Endothelial cell (in vitro differentiated cells): ENCODE results near the gene LTC4S. TPM values are rescaled to one million over a fixed set of nuclear protein-coding genes. Genes with fewer than 3 reads are reported as not detected.

Source experiments
- DNase-seq: peaks from one replicate; pipeline ENCODE4 v3.0.0; 2021; ENCODE audit warnings: low spot score
- H3K27ac Mint-ChIP-seq: one replicate; pipeline ENCODE4 v1.8.0; 2021; ENCODE audit warnings: mixed read lengths, inconsistent platforms; ENCODE audit not compliant: unreplicated experiment
- H3K27me3 Mint-ChIP-seq: one replicate; pipeline ENCODE4 v1.8.0; 2021; ENCODE audit warnings: mild to moderate bottlenecking, moderate library complexity, mixed read lengths, inconsistent platforms; ENCODE audit not compliant: unreplicated experiment
- H3K36me3 Mint-ChIP-seq: one replicate; pipeline ENCODE4 v1.8.0; 2021; ENCODE audit warnings: mild to moderate bottlenecking, low read depth, mixed read lengths, inconsistent platforms; ENCODE audit not compliant: unreplicated experiment
- H3K4me1 Mint-ChIP-seq: one replicate; pipeline ENCODE4 v1.8.0; 2021; ENCODE audit warnings: mild to moderate bottlenecking, mixed read lengths, inconsistent platforms; ENCODE audit not compliant: unreplicated experiment
- H3K4me3 Mint-ChIP-seq: one replicate; pipeline ENCODE4 v1.8.0; 2021; ENCODE audit warnings: mild to moderate bottlenecking, mixed read lengths, inconsistent platforms; ENCODE audit not compliant: unreplicated experiment
- H3K9me3 Mint-ChIP-seq: one replicate; pipeline ENCODE4 v1.8.0; 2021; ENCODE audit warnings: mixed read lengths, inconsistent platforms; ENCODE audit not compliant: unreplicated experiment
- total RNA-seq: library from RNA; stranded (reverse); fragmentation: NEBNext Ultra II Directional; extraction: Animal tissue kit (Norgen Biotek cat#: 25700); gene quantifications from one replicate; pipeline ENCODE4 v1.2.1, GENCODE V29; 2021; ENCODE audit not compliant: unreplicated experiment
- TF ChIP-seq, protein P1 (sequence below): fragments of 200-600 bp; sonication (generic); IDR thresholded peaks from one replicate; pipeline ENCODE4 v1.5.0; 2021; ENCODE audit warnings: antibody characterized with exemption; ENCODE audit not compliant: unreplicated experiment

Gene LTC4S
- total RNA-seq, 1 donor from 2014 or later: 1.0 TPM

DNA sequence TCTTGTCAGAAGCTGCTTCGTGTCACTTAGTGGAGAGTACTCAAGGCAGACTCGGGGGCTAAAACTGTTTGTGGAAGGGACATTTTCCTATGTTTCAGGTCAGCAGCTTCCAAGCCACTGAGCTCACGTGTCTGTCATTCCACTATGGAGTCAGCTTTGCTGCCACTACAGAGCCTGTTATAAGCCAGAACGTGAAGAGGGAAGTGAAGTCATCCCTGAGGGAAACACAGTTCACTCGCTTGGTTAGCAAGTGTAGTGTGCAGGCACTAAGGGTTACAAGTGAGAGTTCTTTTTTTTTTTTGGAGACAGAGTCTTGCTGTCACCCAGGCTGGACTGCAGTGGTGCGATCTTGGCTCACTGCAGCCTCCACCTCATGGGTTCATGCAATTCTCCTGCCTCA lies 24.5 kb upstream of the LTC4S start:
- TF ChIP-seq, protein P1, sequence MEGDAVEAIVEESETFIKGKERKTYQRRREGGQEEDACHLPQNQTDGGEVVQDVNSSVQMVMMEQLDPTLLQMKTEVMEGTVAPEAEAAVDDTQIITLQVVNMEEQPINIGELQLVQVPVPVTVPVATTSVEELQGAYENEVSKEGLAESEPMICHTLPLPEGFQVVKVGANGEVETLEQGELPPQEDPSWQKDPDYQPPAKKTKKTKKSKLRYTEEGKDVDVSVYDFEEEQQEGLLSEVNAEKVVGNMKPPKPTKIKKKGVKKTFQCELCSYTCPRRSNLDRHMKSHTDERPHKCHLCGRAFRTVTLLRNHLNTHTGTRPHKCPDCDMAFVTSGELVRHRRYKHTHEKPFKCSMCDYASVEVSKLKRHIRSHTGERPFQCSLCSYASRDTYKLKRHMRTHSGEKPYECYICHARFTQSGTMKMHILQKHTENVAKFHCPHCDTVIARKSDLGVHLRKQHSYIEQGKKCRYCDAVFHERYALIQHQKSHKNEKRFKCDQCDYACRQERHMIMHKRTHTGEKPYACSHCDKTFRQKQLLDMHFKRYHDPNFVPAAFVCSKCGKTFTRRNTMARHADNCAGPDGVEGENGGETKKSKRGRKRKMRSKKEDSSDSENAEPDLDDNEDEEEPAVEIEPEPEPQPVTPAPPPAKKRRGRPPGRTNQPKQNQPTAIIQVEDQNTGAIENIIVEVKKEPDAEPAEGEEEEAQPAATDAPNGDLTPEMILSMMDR: no peak
- H3K4me3 Mint-ChIP-seq: no peak overlapping the region
- no peaks in the 10 kb centered on the region for H3K9me3 Mint-ChIP-seq
- peaks cover 7% of the 10 kb centered on the region for H3K4me1 Mint-ChIP-seq
- H3K27ac Mint-ChIP-seq: peak overlapping the region; percentile 61
- H3K27me3 Mint-ChIP-seq: peaks cover 3% of the 10 kb centered on the region
- DNase-seq: no peak
- H3K36me3 Mint-ChIP-seq: peaks cover 45% of the 10 kb centered on the region

DNA sequence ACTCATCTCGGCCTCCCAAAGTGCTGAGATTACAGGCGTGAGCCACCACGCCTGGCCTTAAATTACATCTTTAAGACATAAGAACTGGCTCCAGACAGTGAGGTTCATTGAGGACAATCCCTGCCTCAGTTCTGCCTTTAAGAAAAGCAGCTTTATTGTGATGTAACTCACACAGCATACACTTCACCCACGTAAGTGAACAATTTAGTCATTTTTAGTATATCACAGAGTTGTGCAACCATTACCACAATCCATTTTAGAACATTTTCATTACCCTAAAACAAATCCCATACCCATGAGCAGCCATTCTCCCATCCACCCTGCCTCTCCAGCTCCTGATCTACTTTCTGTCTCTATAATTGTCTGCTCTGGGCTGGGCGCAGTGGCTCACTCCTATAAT lies 24.0 kb upstream of the LTC4S start:
- DNase-seq: no peak
- Mint-ChIP-seq H3K27ac (peak overlapping the region; percentile 48), H3K4me3 (no peak overlapping the region), H3K4me1 (peaks cover 7% of the 10 kb centered on the region), H3K27me3 (peaks cover 3% of the 10 kb centered on the region), H3K36me3 (peaks cover 45% of the 10 kb centered on the region), H3K9me3 (no peaks in the 10 kb centered on the region)
- TF ChIP-seq, protein P1: no peak

DNA sequence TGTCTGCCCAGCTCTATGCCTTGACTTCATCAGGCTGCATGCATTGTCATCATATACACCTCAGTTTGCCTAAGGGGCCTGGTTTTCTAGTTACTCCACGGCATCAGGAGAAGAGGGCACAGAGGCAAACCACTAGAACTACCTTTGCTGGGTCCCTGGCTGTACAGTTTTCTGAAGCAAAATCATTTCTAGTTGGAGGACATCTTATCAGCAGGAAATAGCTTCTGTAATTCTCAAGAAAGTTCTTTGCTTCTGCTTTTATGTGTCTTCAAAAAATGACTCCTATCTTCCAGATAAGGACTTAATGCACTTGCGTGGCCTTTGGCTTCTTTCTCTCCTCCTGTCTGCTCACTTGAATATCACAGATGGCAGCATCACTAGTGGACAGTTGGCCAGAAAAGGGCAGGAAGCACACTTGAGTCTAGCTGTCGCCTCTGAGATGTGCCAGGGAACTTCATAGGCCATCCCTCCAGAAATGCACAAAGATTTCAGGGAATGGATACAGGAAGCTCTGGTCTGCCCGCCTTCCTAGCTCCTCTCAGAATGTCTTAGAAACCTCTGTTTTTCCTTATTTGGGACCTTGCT lies 22.4 kb upstream of the LTC4S start:
- Mint-ChIP-seq H3K27ac (no peak overlapping the region), H3K4me3 (no peak overlapping the region), H3K27me3 (peaks cover 3% of the 10 kb centered on the region), H3K4me1 (no peaks in the 10 kb centered on the region), H3K9me3 (no peaks in the 10 kb centered on the region), H3K36me3 (peaks cover 53% of the 10 kb centered on the region)
- DNase-seq: no peak
- TF ChIP-seq, protein P1: no peak

DNA sequence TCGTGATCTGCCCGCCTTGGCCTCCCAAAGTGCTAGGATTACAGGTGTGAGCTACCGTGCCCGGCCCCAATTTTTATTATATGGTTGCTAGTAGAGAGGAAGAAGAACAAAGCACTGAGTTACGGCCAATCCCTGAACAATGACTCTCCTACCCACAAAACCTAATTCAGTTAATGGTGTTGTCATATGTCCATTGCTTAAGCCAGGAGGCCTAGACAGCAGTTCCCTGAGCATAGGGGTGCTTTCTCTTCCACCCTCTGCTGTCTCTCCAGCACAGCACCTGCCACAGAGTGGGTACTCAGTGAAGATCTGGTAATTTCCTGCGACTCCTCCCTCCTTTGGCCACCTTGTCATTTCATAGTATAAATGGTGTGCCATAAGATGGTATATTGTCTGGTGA lies 21.4 kb upstream of the LTC4S start:
- Mint-ChIP-seq H3K27me3 (peaks cover 3% of the 10 kb centered on the region), H3K9me3 (no peaks in the 10 kb centered on the region), H3K4me3 (peak overlapping the region; percentile 62), H3K4me1 (no peaks in the 10 kb centered on the region), H3K27ac (no peak overlapping the region), H3K36me3 (peaks cover 44% of the 10 kb centered on the region)
- TF ChIP-seq, protein P1: no peak
- no peak for DNase-seq

DNA sequence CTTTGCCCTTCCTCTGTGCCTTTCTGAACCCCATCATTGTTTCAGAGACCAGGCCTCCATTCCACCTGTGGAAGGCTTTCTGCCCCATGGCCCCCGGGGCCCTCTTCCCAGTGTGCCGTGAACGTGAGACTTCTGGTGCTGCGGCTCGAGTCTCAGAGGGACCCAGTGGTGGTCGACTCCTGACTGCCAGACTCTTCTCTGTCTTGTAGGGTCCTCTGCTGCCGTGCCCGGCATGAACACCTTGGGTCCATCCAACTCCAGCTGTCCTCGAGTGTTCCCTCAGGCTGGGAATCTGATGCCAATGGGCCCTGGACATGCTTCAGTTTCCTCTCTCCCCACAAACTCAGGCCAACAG lies 20.1 kb upstream of the LTC4S start:
- H3K36me3 Mint-ChIP-seq: peaks cover 51% of the 10 kb centered on the region
- H3K27me3 Mint-ChIP-seq: peaks cover 3% of the 10 kb centered on the region
- no peaks in the 10 kb centered on the region for H3K9me3 Mint-ChIP-seq
- H3K27ac Mint-ChIP-seq: no peak overlapping the region
- peaks cover 6% of the 10 kb centered on the region for H3K4me1 Mint-ChIP-seq
- H3K4me3 Mint-ChIP-seq: no peak overlapping the region
- DNase-seq: no peak
- TF ChIP-seq, protein P1: no peak
